A673 (cell line): ENCODE results near the gene GLUD1.

ENCODE experiments used
- EZH2 ChIP-seq: fragments of 200-600 bp; sonication (generic); IDR thresholded peaks from 2 replicates; pipeline ENCODE4 v1.6.1; 2017; ENCODE audit warnings: borderline replicate concordance, low read depth, mild to moderate bottlenecking, mixed read lengths, antibody characterized with exemption, low read length; ENCODE audit not compliant: poor library complexity, severe bottlenecking
- TF ChIP-seq, protein P1 (sequence below): fragments of 300-800, 200-600 bp; sonication (generic); conservative IDR thresholded peaks from 2 replicates; pipeline ENCODE4 v1.5.1; 2017; ENCODE audit warnings: low read depth, mild to moderate bottlenecking, antibody characterized with exemption, low read length, moderate library complexity, mixed read lengths

DNA sequence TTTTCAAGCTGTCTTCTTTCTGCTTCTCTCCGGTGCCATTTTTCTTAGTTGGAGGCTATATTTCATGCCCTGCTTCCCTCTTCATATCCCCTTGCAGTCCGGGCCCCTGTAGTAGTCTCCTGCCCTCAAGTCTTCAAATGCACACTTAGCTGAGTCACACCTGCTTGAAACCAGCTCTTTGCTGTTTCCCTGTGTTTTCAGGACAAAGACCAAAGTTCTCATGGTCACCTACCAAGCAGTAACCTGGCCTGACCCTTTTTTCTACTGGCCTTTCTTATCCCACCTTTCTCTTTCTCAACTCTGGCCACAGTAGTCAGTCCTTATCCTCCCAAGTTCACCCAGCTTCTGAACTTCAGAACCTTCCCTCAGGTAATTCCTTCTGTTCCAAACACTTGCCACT is 28.5 kb downstream of the GLUD1 start:
- no peak for TF ChIP-seq EZH2
- TF ChIP-seq, protein P1, sequence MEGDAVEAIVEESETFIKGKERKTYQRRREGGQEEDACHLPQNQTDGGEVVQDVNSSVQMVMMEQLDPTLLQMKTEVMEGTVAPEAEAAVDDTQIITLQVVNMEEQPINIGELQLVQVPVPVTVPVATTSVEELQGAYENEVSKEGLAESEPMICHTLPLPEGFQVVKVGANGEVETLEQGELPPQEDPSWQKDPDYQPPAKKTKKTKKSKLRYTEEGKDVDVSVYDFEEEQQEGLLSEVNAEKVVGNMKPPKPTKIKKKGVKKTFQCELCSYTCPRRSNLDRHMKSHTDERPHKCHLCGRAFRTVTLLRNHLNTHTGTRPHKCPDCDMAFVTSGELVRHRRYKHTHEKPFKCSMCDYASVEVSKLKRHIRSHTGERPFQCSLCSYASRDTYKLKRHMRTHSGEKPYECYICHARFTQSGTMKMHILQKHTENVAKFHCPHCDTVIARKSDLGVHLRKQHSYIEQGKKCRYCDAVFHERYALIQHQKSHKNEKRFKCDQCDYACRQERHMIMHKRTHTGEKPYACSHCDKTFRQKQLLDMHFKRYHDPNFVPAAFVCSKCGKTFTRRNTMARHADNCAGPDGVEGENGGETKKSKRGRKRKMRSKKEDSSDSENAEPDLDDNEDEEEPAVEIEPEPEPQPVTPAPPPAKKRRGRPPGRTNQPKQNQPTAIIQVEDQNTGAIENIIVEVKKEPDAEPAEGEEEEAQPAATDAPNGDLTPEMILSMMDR: no peak
